GM12878 (cell line): ENCODE results near the gene TNIP2. TPM values are rescaled to one million over a fixed set of nuclear protein-coding genes. Genes with fewer than 3 reads are reported as not detected.

Source experiments
- CBX5 ChIP-seq: sonication (generic); IDR thresholded peaks from 2 replicates; pipeline ENCODE4 v1.6.1; 2016; ENCODE audit warnings: low read depth, moderate library complexity, mild to moderate bottlenecking, inconsistent platforms
- DPF2 ChIP-seq: fragments of 450-650 bp; IDR thresholded peaks from 2 replicates; pipeline ENCODE4 v1.6.1; 2017; ENCODE audit warnings: mild to moderate bottlenecking
- EED ChIP-seq: sonication (generic); IDR thresholded peaks from 2 replicates; pipeline ENCODE4 v1.6.1; 2016; ENCODE audit warnings: antibody characterized with exemption, low read depth
- GATAD2B ChIP-seq: fragments of 450-650 bp; conservative IDR thresholded peaks from 2 replicates; pipeline ENCODE4 v1.6.1; 2017; ENCODE audit warnings: low read depth, mild to moderate bottlenecking, moderate library complexity
- JUND ChIP-seq: IDR thresholded peaks from 2 replicates; pipeline ENCODE4 v1.6.1; 2012; ENCODE audit warnings: low read depth, mild to moderate bottlenecking, low read length, improper control_type of control experiment, moderate library complexity
- KAT2A ChIP-seq: conservative IDR thresholded peaks from 2 replicates; pipeline ENCODE4 v1.6.1; 2011; ENCODE audit warnings: low read depth, low read length; ENCODE audit not compliant: control insufficient read depth
- KDM1A ChIP-seq: fragments of 200-600 bp; sonication (generic); IDR thresholded peaks from 2 replicates; pipeline ENCODE4 v1.6.1; 2016; ENCODE audit warnings: borderline replicate concordance
- NBN ChIP-seq: fragments of 450-650 bp; IDR thresholded peaks from 2 replicates; pipeline ENCODE4 v1.6.1; 2016
- NFYB ChIP-seq: IDR thresholded peaks from 2 replicates; pipeline ENCODE4 v1.6.1; 2011; ENCODE audit warnings: low read depth, mild to moderate bottlenecking, low read length, improper control_type of control experiment, moderate library complexity; ENCODE audit not compliant: insufficient read depth
- NR2C1 ChIP-seq: fragments of 450-650 bp; IDR thresholded peaks from 2 replicates; pipeline ENCODE4 v1.6.1; 2017; ENCODE audit warnings: antibody characterized with exemption, mild to moderate bottlenecking, moderate library complexity
- NRF1 ChIP-seq: conservative IDR thresholded peaks from 2 replicates; pipeline ENCODE4 v1.6.1; 2011; ENCODE audit warnings: mild to moderate bottlenecking, low read depth, low read length, improper control_type of control experiment
- PRDM15 ChIP-seq: fragments of 450-650 bp; formaldehyde crosslinking; IDR thresholded peaks from 2 replicates; pipeline ENCODE4 v1.4.0; 2020; ENCODE audit warnings: mild to moderate bottlenecking, moderate library complexity
- RAD21 ChIP-seq: IDR thresholded peaks from 2 replicates; pipeline ENCODE4 v1.6.1; 2011; ENCODE audit warnings: mild to moderate bottlenecking, low read depth, low read length, moderate library complexity; ENCODE audit not compliant: insufficient read depth
- RCOR1 ChIP-seq: conservative IDR thresholded peaks from 2 replicates; pipeline ENCODE4 v1.6.1; 2012; ENCODE audit warnings: low read depth, low read length, improper control_type of control experiment
- SREBF1 ChIP-seq: IDR thresholded peaks from 2 replicates; pipeline ENCODE4 v1.6.1; 2012; ENCODE audit warnings: mild to moderate bottlenecking, low read length
- TCF12 ChIP-seq: IDR thresholded peaks from 2 replicates; pipeline ENCODE4 v1.6.1; 2011; ENCODE audit warnings: low read depth, mild to moderate bottlenecking, low read length
- TCF7 ChIP-seq: IDR thresholded peaks from 2 replicates; pipeline ENCODE4 v1.6.1; 2014; ENCODE audit warnings: antibody characterized with exemption, borderline replicate concordance
- USF1 ChIP-seq: IDR thresholded peaks from 2 replicates; pipeline ENCODE4 v1.6.1; 2011; ENCODE audit warnings: borderline replicate concordance, low read depth, mild to moderate bottlenecking, moderate library complexity, mixed read lengths, low read length; ENCODE audit not compliant: insufficient read depth; ENCODE audit errors: extremely low read length
- ZBTB33 ChIP-seq: fragments of 450-650 bp; IDR thresholded peaks from 2 replicates; pipeline ENCODE4 v1.6.1; 2017; ENCODE audit warnings: mild to moderate bottlenecking
- ZNF687 ChIP-seq: fragments of 450-650 bp; IDR thresholded peaks from 2 replicates; pipeline ENCODE4 v1.6.1; 2017; ENCODE audit warnings: mild to moderate bottlenecking, moderate library complexity
- polyA plus RNA-seq, 11 experiments: library from polyadenylated mRNA; depleted of rRNA in 4 of 11; unstranded in 6 of 11; stranded (reverse) in 5 of 11; fragments of >200 nt; fragmentation: Nextera tagmentation in 4 of 11; fragmentation: Illumina TruSeq in 1 of 11; extraction: Ambion mirVana in 4 of 11; extraction: Trizol in 1 of 11; gene quantifications; 1 replicate in 1 of 11; 2 replicates in 10 of 11; pipeline versions ENCODE4 v1.2.1 to v1.2.3, GENCODE V29; 2011 to 2016; ENCODE audit warnings: inconsistent platforms in 2 of 11, missing spikeins in 2 of 11, low read depth in 1 of 11
- total RNA-seq, 4 experiments: library from RNA; depleted of rRNA in 3 of 4; stranded (reverse); fragments of >200 nt in 3 of 4; fragmentation: Illumina TruSeq in 1 of 4; extraction: Trizol in 1 of 4; gene quantifications; 2 replicates each; pipeline versions ENCODE4 v1.2.1 to v1.2.3, GENCODE V29; 2013 to 2021

The TNIP2 gene
- total and polyA plus RNA-seq, 10 of the 15 experiments (the other 5 are each of a cell fraction or from before 2014, with no cell fraction given), result 1.4 to 64.9 (median 45.5) TPM

GRCh38 chr4:2745981-2746806 lies 9.9 kb downstream of the TNIP2 start (continued):
- TF ChIP-seq KAT2A, result no peak
- no peak for TF ChIP-seq RCOR1
- peak; percentile 99 for TF ChIP-seq ZNF687
- peak; percentile 88; the same call in 1 of the 2 replicates for TF ChIP-seq CBX5
- peak; percentile 96 for TF ChIP-seq DPF2
- TF ChIP-seq EED, result peak; percentile 99
- TF ChIP-seq NR2C1, result peak; percentile 94
- TF ChIP-seq TCF12, result peak; percentile 98
- TF ChIP-seq PRDM15, result no peak
- peak; percentile 99 for TF ChIP-seq NBN
- no peak; the same call in 1 of the 2 replicates for TF ChIP-seq TCF7
- no peak for TF ChIP-seq KDM1A
- no peak for TF ChIP-seq RAD21
- TF ChIP-seq JUND, result peak; percentile 95
- TF ChIP-seq NFYB, result peak; percentile 13; the same call in 1 of the 2 replicates
- peak; percentile 20; the same call in 1 of the 2 replicates for TF ChIP-seq ZBTB33
- TF ChIP-seq NRF1, result no peak
- TF ChIP-seq GATAD2B, result peak; percentile 90
- TF ChIP-seq SREBF1, result no peak
- TF ChIP-seq USF1, result no peak
